Measurements from ENCODE around the gene PPP1R11.

DNA sequence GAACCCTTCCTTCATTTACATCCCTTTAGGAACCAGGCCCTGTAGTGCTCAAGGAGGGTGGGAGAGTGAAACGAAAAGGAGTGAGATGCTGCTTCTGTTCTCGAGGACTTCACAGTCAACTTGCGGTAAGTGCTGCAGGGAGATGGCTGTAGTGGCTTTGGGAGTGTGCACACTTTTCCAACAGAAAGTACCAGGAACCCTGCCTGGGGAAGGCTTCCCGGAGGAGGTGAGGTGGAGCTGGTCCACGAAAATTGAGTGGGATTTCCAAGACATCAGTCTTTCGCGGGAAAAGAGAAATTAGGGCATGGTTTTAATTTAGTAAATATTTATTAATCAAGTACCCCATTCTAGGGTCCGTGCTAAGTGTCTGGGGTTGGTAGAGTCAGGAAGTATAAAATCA lies 33.2 kb downstream of the PPP1R11 start:
- TF ChIP-seq, protein P1, sequence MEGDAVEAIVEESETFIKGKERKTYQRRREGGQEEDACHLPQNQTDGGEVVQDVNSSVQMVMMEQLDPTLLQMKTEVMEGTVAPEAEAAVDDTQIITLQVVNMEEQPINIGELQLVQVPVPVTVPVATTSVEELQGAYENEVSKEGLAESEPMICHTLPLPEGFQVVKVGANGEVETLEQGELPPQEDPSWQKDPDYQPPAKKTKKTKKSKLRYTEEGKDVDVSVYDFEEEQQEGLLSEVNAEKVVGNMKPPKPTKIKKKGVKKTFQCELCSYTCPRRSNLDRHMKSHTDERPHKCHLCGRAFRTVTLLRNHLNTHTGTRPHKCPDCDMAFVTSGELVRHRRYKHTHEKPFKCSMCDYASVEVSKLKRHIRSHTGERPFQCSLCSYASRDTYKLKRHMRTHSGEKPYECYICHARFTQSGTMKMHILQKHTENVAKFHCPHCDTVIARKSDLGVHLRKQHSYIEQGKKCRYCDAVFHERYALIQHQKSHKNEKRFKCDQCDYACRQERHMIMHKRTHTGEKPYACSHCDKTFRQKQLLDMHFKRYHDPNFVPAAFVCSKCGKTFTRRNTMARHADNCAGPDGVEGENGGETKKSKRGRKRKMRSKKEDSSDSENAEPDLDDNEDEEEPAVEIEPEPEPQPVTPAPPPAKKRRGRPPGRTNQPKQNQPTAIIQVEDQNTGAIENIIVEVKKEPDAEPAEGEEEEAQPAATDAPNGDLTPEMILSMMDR (IDR thresholded peaks at IDR 0.05), result no peak
- TF ChIP-seq POLR2A (IDR thresholded peaks at IDR 0.05), result no peak

Data from body of pancreas (tissue), 4 donors.